ENCODE measurements around the gene ADCY10. TPM values are rescaled to one million over a fixed set of nuclear protein-coding genes. Genes with fewer than 3 reads are reported as not detected.
A peak's percentile ranks its signal among the peaks of the same experiment; 100 is the strongest.

Gene ADCY10
- polyA plus RNA-seq, 1 donor from 2014 or later: 0.09 TPM

DNA sequence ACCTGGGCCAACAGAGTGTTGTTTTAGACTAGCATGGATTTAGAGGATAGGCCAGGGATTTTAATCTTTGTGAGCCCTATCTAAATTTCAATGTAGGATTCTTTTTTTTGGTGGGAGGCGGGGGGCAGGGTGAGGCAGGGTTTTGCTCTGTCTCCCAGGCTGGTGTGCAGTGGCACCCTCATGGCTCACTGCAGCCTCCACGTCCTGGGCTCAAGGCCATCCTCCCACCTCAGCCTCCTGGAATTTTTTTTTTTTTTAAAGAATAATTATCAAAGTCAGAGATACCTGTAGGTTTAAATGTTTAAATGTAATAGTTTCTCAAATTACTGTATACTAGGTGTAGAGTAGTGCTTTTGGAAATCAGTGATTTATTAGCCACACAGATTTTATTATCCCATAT is 26.3 kb upstream of the ADCY10 start:
- no peaks in the 10 kb centered on the region for H4K20me1 ChIP-seq (ENCODE audit: insufficient read depth)
- H3K9me3 ChIP-seq (ENCODE audit: low read length): no peaks in the 10 kb centered on the region

DNA sequence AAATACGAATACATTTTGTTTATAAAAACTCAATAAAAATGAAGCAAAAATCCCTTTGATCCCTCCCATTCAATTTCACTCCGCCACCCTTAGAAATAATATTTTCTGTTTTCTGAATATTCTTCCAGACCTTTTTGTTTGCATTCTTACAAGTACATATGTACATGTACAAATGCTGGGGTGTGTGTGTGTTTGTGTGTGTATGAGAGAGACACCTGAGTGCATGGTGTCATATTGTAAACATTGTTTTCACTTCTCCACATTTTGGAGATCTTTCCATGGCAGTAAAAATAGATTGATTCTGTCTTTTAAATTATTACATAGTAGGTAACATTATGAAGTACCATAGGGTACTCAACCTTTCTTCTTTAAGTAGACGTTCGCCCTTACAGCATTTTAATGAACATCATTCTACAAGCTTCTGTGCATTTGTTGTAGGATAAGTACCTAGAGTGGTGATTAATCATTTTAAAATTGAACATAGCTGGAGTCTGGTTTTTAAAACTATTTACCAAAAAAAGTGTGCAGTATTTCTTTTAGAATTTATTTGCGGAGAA is 24.2 kb upstream of the ADCY10 start:
- peak overlapping the region; percentile 34 for H3K4me2 ChIP-seq (ENCODE audit: low read length)
- H4K20me1 ChIP-seq (ENCODE audit: insufficient read depth): no peaks in the 10 kb centered on the region

More for the DNA sequence above, 26.3 kb upstream of the ADCY10 start:
- no peak for TF ChIP-seq POLR2AphosphoS5 (IDR thresholded peaks at IDR 0.05)
- TF ChIP-seq, protein P1, sequence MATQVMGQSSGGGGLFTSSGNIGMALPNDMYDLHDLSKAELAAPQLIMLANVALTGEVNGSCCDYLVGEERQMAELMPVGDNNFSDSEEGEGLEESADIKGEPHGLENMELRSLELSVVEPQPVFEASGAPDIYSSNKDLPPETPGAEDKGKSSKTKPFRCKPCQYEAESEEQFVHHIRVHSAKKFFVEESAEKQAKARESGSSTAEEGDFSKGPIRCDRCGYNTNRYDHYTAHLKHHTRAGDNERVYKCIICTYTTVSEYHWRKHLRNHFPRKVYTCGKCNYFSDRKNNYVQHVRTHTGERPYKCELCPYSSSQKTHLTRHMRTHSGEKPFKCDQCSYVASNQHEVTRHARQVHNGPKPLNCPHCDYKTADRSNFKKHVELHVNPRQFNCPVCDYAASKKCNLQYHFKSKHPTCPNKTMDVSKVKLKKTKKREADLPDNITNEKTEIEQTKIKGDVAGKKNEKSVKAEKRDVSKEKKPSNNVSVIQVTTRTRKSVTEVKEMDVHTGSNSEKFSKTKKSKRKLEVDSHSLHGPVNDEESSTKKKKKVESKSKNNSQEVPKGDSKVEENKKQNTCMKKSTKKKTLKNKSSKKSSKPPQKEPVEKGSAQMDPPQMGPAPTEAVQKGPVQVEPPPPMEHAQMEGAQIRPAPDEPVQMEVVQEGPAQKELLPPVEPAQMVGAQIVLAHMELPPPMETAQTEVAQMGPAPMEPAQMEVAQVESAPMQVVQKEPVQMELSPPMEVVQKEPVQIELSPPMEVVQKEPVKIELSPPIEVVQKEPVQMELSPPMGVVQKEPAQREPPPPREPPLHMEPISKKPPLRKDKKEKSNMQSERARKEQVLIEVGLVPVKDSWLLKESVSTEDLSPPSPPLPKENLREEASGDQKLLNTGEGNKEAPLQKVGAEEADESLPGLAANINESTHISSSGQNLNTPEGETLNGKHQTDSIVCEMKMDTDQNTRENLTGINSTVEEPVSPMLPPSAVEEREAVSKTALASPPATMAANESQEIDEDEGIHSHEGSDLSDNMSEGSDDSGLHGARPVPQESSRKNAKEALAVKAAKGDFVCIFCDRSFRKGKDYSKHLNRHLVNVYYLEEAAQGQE (IDR thresholded peaks at IDR 0.05; ENCODE audit: borderline replicate concordance): no peak
- no peak for TF ChIP-seq SMC3 (conservative IDR thresholded peaks at IDR 0.05; ENCODE audit: poor library complexity)
- no peak overlapping the region for H3K9ac ChIP-seq (ENCODE audit: low read length)
- no peak overlapping the region for H2AFZ ChIP-seq (ENCODE audit: low read depth, low read length)
- no peaks in the 10 kb centered on the region for H3K27me3 ChIP-seq (ENCODE audit: insufficient read depth, low read depth, low read length)
- no peak overlapping the region for H3K4me2 ChIP-seq (ENCODE audit: low read length)
- H3K4me3 ChIP-seq (ENCODE audit: low read length): no peak overlapping the region
- no peak overlapping the region for H3K27ac ChIP-seq (ENCODE audit: low read length)
- peaks cover 48% of the 10 kb centered on the region for H3K79me2 ChIP-seq (replicated peaks; ENCODE audit: insufficient read depth, low read length)
- no peaks in the 10 kb centered on the region for H3F3A ChIP-seq (ENCODE audit: insufficient read depth, low read length, poor library complexity, severe bottlenecking)
- H3K9me2 ChIP-seq (ENCODE audit: insufficient read depth, low read length): no peaks in the 10 kb centered on the region
- H3K36me3 ChIP-seq (ENCODE audit: insufficient read depth, low read length): no peaks in the 10 kb centered on the region

More for the DNA sequence above, 24.2 kb upstream of the ADCY10 start:
- Histone ChIP-seq H3F3A (ENCODE audit: insufficient read depth, low read length, poor library complexity, severe bottlenecking) (no peaks in the 10 kb centered on the region), H3K9me3 (ENCODE audit: low read length) (no peaks in the 10 kb centered on the region), H3K4me3 (ENCODE audit: low read length) (peak overlapping the region; percentile 91), H3K9me2 (ENCODE audit: insufficient read depth, low read length) (no peaks in the 10 kb centered on the region), H3K27ac (ENCODE audit: low read length) (no peak overlapping the region), H3K79me2 (replicated peaks; ENCODE audit: insufficient read depth, low read length) (peaks cover 41% of the 10 kb centered on the region), H3K27me3 (ENCODE audit: insufficient read depth, low read depth, low read length) (no peaks in the 10 kb centered on the region), H3K36me3 (ENCODE audit: insufficient read depth, low read length) (no peaks in the 10 kb centered on the region), H2AFZ (ENCODE audit: low read depth, low read length) (no peak overlapping the region), H3K9ac (ENCODE audit: low read length) (no peak overlapping the region)
- TF ChIP-seq MXI1 (conservative IDR thresholded peaks at IDR 0.05; ENCODE audit: poor library complexity, severe bottlenecking) (no peak), POLR2AphosphoS5 (IDR thresholded peaks at IDR 0.05) (no peak), EZH2 (IDR thresholded peaks at IDR 0.05; ENCODE audit: borderline replicate concordance, insufficient read depth, low read length, poor library complexity, severe bottlenecking) (no peak), SMC3 (conservative IDR thresholded peaks at IDR 0.05; ENCODE audit: poor library complexity) (no peak), RAD21 (conservative IDR thresholded peaks at IDR 0.05) (no peak), TAF1 (IDR thresholded peaks at IDR 0.05; ENCODE audit: low read depth) (no peak), EP300 (conservative IDR thresholded peaks at IDR 0.05; ENCODE audit: poor library complexity, severe bottlenecking) (no peak)
- TF ChIP-seq, protein P2, sequence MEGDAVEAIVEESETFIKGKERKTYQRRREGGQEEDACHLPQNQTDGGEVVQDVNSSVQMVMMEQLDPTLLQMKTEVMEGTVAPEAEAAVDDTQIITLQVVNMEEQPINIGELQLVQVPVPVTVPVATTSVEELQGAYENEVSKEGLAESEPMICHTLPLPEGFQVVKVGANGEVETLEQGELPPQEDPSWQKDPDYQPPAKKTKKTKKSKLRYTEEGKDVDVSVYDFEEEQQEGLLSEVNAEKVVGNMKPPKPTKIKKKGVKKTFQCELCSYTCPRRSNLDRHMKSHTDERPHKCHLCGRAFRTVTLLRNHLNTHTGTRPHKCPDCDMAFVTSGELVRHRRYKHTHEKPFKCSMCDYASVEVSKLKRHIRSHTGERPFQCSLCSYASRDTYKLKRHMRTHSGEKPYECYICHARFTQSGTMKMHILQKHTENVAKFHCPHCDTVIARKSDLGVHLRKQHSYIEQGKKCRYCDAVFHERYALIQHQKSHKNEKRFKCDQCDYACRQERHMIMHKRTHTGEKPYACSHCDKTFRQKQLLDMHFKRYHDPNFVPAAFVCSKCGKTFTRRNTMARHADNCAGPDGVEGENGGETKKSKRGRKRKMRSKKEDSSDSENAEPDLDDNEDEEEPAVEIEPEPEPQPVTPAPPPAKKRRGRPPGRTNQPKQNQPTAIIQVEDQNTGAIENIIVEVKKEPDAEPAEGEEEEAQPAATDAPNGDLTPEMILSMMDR (IDR thresholded peaks at IDR 0.05; ENCODE audit: poor library complexity, severe bottlenecking): no peak
- TF ChIP-seq, protein P1 (IDR thresholded peaks at IDR 0.05; ENCODE audit: borderline replicate concordance): no peak

All from neural cell (in vitro differentiated cells).